ENCODE data around the gene SPP2. TPM values are rescaled to one million over a fixed set of nuclear protein-coding genes. Genes with fewer than 3 reads are reported as not detected.

The SPP2 gene
- total RNA-seq, 1 donor from 2014 or later = not detected

DNA sequence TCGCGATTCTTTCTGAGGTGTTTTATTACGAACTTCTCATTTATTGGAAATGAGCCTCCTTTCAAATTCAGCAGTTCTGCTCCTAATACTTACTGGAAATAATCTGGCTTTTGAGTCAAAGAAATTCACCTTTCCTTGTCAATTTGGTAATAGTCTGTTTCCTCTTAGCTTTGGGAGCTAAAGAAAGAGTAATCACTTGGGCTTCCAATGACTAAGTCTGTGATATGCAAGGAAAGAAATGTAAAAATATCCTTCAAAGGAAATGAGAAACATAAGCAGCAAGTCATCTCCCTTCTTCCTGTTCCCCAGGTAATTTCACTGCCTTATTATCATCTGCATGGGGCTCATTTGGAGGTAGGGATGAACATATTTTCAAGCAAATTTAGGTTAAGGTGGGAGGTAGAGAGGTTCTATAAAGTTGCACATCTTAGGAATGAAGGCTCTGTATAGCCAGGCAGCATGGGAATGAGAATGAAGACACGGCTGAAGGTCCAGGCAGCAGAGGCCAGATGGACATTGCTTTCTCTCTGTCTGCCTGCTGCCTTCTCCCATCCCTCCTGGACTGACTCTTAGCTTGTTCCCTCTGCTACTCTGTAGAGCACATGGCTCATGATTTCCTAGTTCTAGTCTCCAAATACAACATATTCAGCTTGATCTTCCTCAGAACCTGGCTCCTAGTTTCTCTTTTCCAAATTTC is 1.0 kb downstream of the SPP2 start:
- no peak overlapping the region for H3K4me3 ChIP-seq (ENCODE audit: low read depth, low read length)
- DNase-seq (ENCODE audit: low read depth) = no peak
- TF ChIP-seq, protein P1, sequence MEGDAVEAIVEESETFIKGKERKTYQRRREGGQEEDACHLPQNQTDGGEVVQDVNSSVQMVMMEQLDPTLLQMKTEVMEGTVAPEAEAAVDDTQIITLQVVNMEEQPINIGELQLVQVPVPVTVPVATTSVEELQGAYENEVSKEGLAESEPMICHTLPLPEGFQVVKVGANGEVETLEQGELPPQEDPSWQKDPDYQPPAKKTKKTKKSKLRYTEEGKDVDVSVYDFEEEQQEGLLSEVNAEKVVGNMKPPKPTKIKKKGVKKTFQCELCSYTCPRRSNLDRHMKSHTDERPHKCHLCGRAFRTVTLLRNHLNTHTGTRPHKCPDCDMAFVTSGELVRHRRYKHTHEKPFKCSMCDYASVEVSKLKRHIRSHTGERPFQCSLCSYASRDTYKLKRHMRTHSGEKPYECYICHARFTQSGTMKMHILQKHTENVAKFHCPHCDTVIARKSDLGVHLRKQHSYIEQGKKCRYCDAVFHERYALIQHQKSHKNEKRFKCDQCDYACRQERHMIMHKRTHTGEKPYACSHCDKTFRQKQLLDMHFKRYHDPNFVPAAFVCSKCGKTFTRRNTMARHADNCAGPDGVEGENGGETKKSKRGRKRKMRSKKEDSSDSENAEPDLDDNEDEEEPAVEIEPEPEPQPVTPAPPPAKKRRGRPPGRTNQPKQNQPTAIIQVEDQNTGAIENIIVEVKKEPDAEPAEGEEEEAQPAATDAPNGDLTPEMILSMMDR (conservative IDR thresholded peaks at IDR 0.05; ENCODE audit: low read depth, low read length) = no peak

DNA sequence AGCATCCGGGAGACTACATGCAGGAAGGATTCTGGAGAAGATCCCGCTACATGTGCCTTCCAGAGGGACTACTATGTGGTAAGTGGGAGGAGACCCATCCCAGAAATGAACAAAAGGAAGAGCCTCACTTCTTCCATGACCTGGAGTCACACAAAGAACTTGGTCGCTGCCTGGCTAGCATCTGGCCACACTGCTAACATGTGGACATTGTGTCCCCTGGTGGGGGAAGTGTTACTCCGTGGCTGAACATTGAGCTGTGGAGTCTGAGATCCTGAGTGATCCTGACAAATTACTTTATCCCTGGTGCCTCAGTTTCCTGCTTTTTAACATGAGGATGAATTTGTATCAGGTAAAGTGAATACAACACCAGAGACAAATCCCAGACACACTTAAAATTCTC is 8.4 kb downstream of the SPP2 start:
- no peak overlapping the region for H3K4me3 ChIP-seq (ENCODE audit: low read depth, low read length)
- TF ChIP-seq, protein P1 (conservative IDR thresholded peaks at IDR 0.05; ENCODE audit: low read depth, low read length) = no peak

DNA sequence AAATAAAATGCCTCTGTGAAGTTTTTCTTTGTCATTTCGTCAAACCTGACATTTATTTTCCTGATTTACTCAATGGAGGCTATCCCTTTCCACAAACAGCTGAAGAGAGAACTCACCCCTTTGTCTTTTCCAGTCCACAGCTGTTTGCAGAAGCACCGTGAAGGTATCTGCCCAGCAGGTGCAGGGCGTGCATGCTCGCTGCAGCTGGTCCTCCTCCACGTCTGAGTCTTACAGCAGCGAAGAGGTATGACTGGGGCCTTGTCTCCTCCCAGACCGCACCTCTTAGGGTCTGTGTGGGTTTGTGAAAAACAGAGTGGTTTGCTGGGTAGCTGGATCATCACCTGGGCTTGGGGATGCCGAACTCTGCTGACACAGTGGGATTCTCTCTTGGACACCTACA is 9.7 kb downstream of the SPP2 start:
- H3K4me3 ChIP-seq (ENCODE audit: low read depth, low read length) = no peak overlapping the region
- TF ChIP-seq, protein P1 (conservative IDR thresholded peaks at IDR 0.05; ENCODE audit: low read depth, low read length) = no peak
- no peak for DNase-seq (ENCODE audit: low read depth)

More for the DNA sequence above, 8.4 kb downstream of the SPP2 start:
- DNase-seq (ENCODE audit: low read depth) = no peak

DNA sequence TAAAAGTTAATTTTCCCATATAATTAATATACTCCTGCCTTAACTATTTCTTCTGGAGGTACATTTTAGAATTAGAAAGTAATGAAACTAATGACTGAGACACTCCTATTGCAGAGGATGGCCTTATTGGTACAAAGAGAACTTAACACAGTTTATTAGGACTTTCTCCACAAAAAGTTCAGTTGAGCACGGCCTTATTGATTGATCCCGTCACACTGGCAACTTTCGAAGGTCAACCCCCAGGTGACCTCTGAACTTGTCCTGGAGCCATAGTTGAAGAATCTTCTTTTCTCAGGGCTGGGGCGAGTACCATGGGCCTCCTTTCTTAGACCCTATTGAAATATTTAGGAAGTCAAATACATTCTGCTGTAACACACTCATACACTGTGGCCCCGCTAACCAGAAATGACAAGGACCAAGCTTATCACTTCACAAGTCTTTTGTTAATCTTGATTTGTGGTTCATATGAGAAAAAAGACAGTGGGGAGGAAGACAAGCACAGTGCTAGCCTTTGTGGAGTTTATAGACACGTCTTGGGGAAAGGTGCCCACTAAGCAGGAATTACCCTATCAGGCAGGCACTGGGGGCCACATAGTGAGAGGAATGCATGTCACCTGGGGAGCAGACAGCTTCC is 11.2 kb downstream of the SPP2 start:
- no peak overlapping the region for H3K4me3 ChIP-seq (ENCODE audit: low read depth, low read length)
- TF ChIP-seq, protein P1 (conservative IDR thresholded peaks at IDR 0.05; ENCODE audit: low read depth, low read length) = no peak
- no peak for DNase-seq (ENCODE audit: low read depth)

DNA sequence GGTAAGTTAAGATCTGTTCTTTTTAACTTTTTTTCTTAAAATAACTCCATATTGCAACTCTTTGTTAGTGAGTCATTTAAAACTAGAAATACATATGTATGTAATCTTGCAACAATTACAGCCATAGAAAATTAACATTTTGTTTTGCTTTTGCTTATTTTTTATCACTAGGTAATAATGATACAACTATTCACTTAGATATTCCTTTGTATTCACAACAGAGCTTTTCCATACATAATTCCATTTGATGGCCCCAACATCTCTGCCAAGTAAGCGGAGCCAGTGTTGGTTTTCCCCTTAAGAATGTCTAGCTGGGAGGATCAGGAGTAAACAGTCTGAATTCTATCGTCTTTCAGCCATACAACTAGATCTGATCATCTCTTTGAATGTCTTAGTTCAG is 16.1 kb downstream of the SPP2 start:
- TF ChIP-seq, protein P1 (conservative IDR thresholded peaks at IDR 0.05; ENCODE audit: low read depth, low read length) = no peak
- H3K4me3 ChIP-seq (ENCODE audit: low read depth, low read length) = no peak overlapping the region
- no peak for DNase-seq (ENCODE audit: low read depth)

DNA sequence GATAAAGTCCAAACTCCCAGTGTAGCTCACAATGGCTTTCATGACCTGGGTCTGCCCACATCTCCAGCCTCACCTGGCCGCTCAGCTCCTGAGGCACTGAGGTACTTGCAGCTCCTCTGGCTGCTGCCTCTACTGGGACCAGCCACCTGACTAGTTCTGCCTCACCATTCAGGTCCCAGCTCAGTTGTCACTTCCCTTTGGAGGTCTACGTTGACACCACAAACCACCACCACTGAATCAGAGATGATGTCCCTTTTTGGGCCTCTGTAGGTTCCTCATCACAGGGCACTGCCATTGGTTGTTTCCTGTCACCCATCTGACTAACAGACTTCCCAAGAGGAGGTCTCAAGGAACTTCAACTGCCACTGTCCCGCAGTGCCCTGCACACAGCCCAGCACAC is 21.2 kb downstream of the SPP2 start:
- TF ChIP-seq, protein P1 (conservative IDR thresholded peaks at IDR 0.05; ENCODE audit: low read depth, low read length) = no peak
- H3K4me3 ChIP-seq (ENCODE audit: low read depth, low read length) = no peak overlapping the region
- no peak for DNase-seq (ENCODE audit: low read depth)

DNA sequence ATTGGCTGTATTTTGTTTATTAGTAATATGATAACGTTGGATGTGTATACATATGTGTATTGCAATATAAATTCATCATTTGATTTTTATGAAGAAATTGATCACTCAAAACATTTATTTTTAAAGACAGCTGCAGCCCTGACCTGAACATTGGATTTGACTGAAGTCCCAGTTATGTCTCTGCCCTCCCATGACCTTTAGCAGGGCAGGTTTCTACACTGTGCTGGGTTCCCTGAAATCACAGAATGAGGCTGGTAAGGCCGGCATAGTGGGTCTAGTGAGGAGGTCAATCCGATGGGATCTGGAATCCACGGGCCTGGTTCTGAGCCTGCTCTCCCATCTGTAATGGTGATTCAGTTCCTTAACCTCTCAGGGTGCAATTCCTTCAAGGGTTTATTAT is 22.0 kb downstream of the SPP2 start:
- TF ChIP-seq, protein P1 (conservative IDR thresholded peaks at IDR 0.05; ENCODE audit: low read depth, low read length) = no peak
- no peak for DNase-seq (ENCODE audit: low read depth)
- no peak overlapping the region for H3K4me3 ChIP-seq (ENCODE audit: low read depth, low read length)
